Hematopoietic multipotent progenitor cell (in vitro differentiated cells): ENCODE data around the gene KPNA3. TPM values are rescaled to one million over a fixed set of nuclear protein-coding genes. Genes with fewer than 3 reads are reported as not detected.
"Not testable (repeated sequence)": the region's sequence is repeated elsewhere in the genome, so short reads cannot be mapped to it uniquely, and the experiment has no call there.

Source experiments
- DNase-seq, 3 donors: peaks; one replicate each; pipeline ENCODE4 v3.0.0-alpha.2; 2011 to 2015; ENCODE audit warnings: low read depth in 2 of 3, low spot score in 2 of 3
- total RNA-seq: library from RNA; depleted of rRNA; stranded (reverse); fragments of >200 nt; gene quantifications from one replicate; pipeline ENCODE4 v1.2.3, GENCODE V29; 2012

The KPNA3 gene
- total RNA-seq = 9.4 TPM

GRCh38 chr13:49792550-49793324 is at the start of gene KPNA3:
Gene KPNA3, minus strand, starts transcription at chr13:49792682. Its CDS starts 176 bp downstream, at chr13:49792506.
- peak; percentile 92 to 98 (median 97) for DNase-seq

- DNase-seq = no peak
Measured at GRCh38 chr13:49841964-49842363, 49.5 kb upstream of the KPNA3 start.

- no peak for DNase-seq
Measured at GRCh38 chr13:49840675-49841074, 48.2 kb upstream of the KPNA3 start.

GRCh38 chr13:49840266-49840665 is 47.8 kb upstream of the KPNA3 start:
- DNase-seq = no peak

- DNase-seq = no peak
Measured at GRCh38 chr13:49838989-49839388, 46.5 kb upstream of the KPNA3 start.

GRCh38 chr13:49836516-49836915 is 44.0 kb upstream of the KPNA3 start:
- no peak for DNase-seq

GRCh38 chr13:49833402-49833801 is 40.9 kb upstream of the KPNA3 start:
- no peak for DNase-seq

GRCh38 chr13:49831455-49831854 is 39.0 kb upstream of the KPNA3 start:
- peak in 1 of 3 donors; percentile 25 for DNase-seq

GRCh38 chr13:49830721-49831120 is 38.2 kb upstream of the KPNA3 start:
- peak in 1 of 3 donors; percentile 31 for DNase-seq

- DNase-seq = no peak
Measured at GRCh38 chr13:49829715-49830114, 37.2 kb upstream of the KPNA3 start.

- DNase-seq = peak in 2 of 3 donors; percentile 45 to 71
Measured at GRCh38 chr13:49828453-49828852, 36.0 kb upstream of the KPNA3 start.

- DNase-seq = no peak
Measured at GRCh38 chr13:49827891-49828290, 35.4 kb upstream of the KPNA3 start.

GRCh38 chr13:49827336-49827735 is 34.9 kb upstream of the KPNA3 start:
- no peak for DNase-seq

GRCh38 chr13:49821216-49822009 is 28.9 kb upstream of the KPNA3 start:
- DNase-seq = no peak

GRCh38 chr13:49820591-49821215 is 28.2 kb upstream of the KPNA3 start:
- DNase-seq = no peak

- not testable (repeated sequence) for DNase-seq
Measured at GRCh38 chr13:49816047-49816446, 23.6 kb upstream of the KPNA3 start.

- DNase-seq = no peak
Measured at GRCh38 chr13:49814551-49815270, 22.2 kb upstream of the KPNA3 start.

- DNase-seq = no peak
Measured at GRCh38 chr13:49812812-49813211, 20.3 kb upstream of the KPNA3 start.

- no peak for DNase-seq
Measured at GRCh38 chr13:49811527-49811908, 19.0 kb upstream of the KPNA3 start.

GRCh38 chr13:49810567-49811526 is 18.4 kb upstream of the KPNA3 start:
- DNase-seq = no peak
